OCI-LY3 (cell line): ENCODE results near the gene TBX1.

Experiments used
- CTCF ChIP-seq: fragments of 200-600, 300-600 bp; sonication (generic); IDR thresholded peaks from 2 replicates; pipeline ENCODE4 v1.5.1; 2014; ENCODE audit warnings: antibody characterized with exemption, low read length, low read depth
- EZH2phosphoT487 ChIP-seq: fragments of 200-600 bp; shearing (Covaris generic); IDR thresholded peaks from 2 replicates; pipeline ENCODE4 v1.6.1; 2018; ENCODE audit warnings: antibody characterized with exemption, mixed run types, low read depth

GRCh38 chr22:19800761-19801244 is 40.2 kb downstream of the TBX1 start:
- TF ChIP-seq CTCF (peak; percentile 19; the same call in 1 of the 2 replicates), EZH2phosphoT487 (no peak)
